MCF 10A (cell line): ENCODE results near the gene HDGFL3. TPM values are rescaled to one million over a fixed set of nuclear protein-coding genes. Genes with fewer than 3 reads are reported as not detected.
"Not testable (repeated sequence)": the region's sequence is repeated elsewhere in the genome, so short reads cannot be mapped to it uniquely, and the experiment has no call there.

Experiments used
- BruUV-seq: library from RNA; stranded (reverse); fragments of 400-500 nt; replicated peaks from 2 replicates; lab custom pipeline; 2021; lab: Mats Ljungman, UMichigan
- CTCF ChIA-PET: fragments of 300-600 bp; sonication (Branson Sonifier 250); formaldehyde crosslinking; extraction: SDS; loops from one replicate; lab custom pipeline; 2021; ENCODE audit warnings: antibody characterized with exemption, inconsistent platforms; lab: Yijun Ruan, JAX
- POLR2A ChIA-PET: fragments of 300-600, 350-650 bp; sonication (Branson Sonifier 250); formaldehyde crosslinking; extraction: SDS; loops from one replicate; lab custom pipeline; 2020; ENCODE audit warnings: antibody characterized with exemption, inconsistent platforms; lab: Yijun Ruan, JAX
- DNase-seq: peaks from one replicate; pipeline ENCODE4 v3.0.0-alpha.2; 2018; ENCODE audit not compliant: unreplicated experiment
- H3K27ac Mint-ChIP-seq: one replicate; pipeline ENCODE4 v1.8.0; 2022; ENCODE audit warnings: mild to moderate bottlenecking, low read depth, mixed read lengths; ENCODE audit not compliant: unreplicated experiment
- H3K27me3 Mint-ChIP-seq: one replicate; pipeline ENCODE4 v1.8.0; 2022; ENCODE audit warnings: mixed read lengths; ENCODE audit not compliant: insufficient read depth, unreplicated experiment
- H3K36me3 Mint-ChIP-seq: one replicate; pipeline ENCODE4 v1.8.0; 2022; ENCODE audit warnings: mild to moderate bottlenecking, moderate library complexity, mixed read lengths; ENCODE audit not compliant: insufficient read depth, unreplicated experiment
- H3K4me1 Mint-ChIP-seq: one replicate; pipeline ENCODE4 v1.8.0; 2022; ENCODE audit warnings: mixed read lengths; ENCODE audit not compliant: insufficient read depth, unreplicated experiment
- H3K4me3 Mint-ChIP-seq: one replicate; pipeline ENCODE4 v1.8.0; 2022; ENCODE audit warnings: mild to moderate bottlenecking, moderate library complexity, mixed read lengths; ENCODE audit not compliant: unreplicated experiment
- H3K9me3 Mint-ChIP-seq: one replicate; pipeline ENCODE4 v1.8.0; 2022; ENCODE audit warnings: mixed read lengths; ENCODE audit not compliant: unreplicated experiment
- intact Hi-C: fragments of 100-400 bp; cut with micrococcal nuclease; formaldehyde crosslinking; loops from 2 replicates; pipeline ENCODE4 v1.14.1; 2022
- total RNA-seq: library from RNA; stranded (reverse); gene quantifications from 2 replicates; pipeline ENCODE4 v1.2.3, GENCODE V29; 2022
- TF ChIP-seq, protein P1 (sequence below): fragments of 200-600 bp; IDR thresholded peaks from one replicate; pipeline ENCODE4 v1.8.0; 2022; ENCODE audit warnings: antibody characterized with exemption, mild to moderate bottlenecking; ENCODE audit not compliant: unreplicated experiment

Gene HDGFL3
- total RNA-seq, 1 experiment from 2014 or later: 80.4 TPM

DNA sequence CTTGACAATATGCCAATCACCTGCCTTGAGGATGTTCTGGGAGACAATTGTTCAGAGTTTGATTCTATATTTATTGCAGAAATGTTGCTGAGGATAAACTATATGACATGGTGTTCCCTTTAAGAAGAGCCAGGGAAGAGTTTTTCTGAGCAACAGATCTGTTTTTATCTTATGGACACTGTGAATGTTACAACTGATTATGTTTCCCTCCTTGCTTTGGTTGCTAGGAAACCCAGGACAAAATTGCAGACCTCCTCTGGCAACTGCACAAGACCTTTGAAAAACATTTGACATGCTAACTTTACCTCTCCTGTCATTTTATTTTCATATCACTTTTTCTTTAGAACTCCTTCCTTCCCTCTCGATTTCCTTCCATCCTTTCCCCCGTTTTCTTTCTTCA, 108.3 kb downstream of the HDGFL3 start:
- no TSS peak for BruUV-seq
- DNase-seq: no peak
- POLR2A ChIA-PET: no interaction called here
- H3K36me3 Mint-ChIP-seq: peaks cover 4% of the 10 kb centered on the region
- no peak overlapping the region for H3K4me3 Mint-ChIP-seq
- peaks cover 39% of the 10 kb centered on the region for H3K27me3 Mint-ChIP-seq
- H3K27ac Mint-ChIP-seq: no peak overlapping the region
- intact Hi-C loops: no loop called here
- H3K9me3 Mint-ChIP-seq: no peaks in the 10 kb centered on the region
- TF ChIP-seq, protein P1, sequence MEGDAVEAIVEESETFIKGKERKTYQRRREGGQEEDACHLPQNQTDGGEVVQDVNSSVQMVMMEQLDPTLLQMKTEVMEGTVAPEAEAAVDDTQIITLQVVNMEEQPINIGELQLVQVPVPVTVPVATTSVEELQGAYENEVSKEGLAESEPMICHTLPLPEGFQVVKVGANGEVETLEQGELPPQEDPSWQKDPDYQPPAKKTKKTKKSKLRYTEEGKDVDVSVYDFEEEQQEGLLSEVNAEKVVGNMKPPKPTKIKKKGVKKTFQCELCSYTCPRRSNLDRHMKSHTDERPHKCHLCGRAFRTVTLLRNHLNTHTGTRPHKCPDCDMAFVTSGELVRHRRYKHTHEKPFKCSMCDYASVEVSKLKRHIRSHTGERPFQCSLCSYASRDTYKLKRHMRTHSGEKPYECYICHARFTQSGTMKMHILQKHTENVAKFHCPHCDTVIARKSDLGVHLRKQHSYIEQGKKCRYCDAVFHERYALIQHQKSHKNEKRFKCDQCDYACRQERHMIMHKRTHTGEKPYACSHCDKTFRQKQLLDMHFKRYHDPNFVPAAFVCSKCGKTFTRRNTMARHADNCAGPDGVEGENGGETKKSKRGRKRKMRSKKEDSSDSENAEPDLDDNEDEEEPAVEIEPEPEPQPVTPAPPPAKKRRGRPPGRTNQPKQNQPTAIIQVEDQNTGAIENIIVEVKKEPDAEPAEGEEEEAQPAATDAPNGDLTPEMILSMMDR: no peak
- CTCF ChIA-PET: no interaction called here
- peaks cover 6% of the 10 kb centered on the region for H3K4me1 Mint-ChIP-seq

DNA sequence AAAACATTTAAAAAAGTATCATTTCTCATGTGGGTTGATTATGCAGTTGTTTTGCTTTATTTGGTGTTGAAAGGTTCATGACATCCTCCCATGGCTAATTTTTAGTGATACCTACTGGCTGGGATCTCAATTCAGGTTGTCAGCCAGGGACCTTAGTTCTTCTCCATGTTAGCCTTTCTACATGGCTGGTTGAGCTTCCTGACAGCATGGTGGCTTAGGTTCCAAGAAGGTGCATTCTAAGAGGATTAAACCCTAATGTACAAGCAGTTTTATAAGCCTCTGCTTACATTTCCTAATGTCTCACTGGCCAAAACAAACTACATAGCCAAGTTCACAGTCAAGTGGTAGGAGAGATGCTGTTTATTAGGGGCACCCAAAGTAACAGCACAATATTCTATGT, 109.5 kb downstream of the HDGFL3 start:
- H3K36me3 Mint-ChIP-seq: peaks cover 4% of the 10 kb centered on the region
- DNase-seq: no peak
- ChIA-PET POLR2A (no interaction called here), CTCF (no interaction called here)
- TF ChIP-seq, protein P1: no peak
- H3K4me3 Mint-ChIP-seq: no peak overlapping the region
- H3K27ac Mint-ChIP-seq: no peak overlapping the region
- H3K27me3 Mint-ChIP-seq: peaks cover 39% of the 10 kb centered on the region
- H3K9me3 Mint-ChIP-seq: no peaks in the 10 kb centered on the region
- intact Hi-C loops: no loop called here
- no peaks in the 10 kb centered on the region for H3K4me1 Mint-ChIP-seq
- BruUV-seq: no TSS peak

DNA sequence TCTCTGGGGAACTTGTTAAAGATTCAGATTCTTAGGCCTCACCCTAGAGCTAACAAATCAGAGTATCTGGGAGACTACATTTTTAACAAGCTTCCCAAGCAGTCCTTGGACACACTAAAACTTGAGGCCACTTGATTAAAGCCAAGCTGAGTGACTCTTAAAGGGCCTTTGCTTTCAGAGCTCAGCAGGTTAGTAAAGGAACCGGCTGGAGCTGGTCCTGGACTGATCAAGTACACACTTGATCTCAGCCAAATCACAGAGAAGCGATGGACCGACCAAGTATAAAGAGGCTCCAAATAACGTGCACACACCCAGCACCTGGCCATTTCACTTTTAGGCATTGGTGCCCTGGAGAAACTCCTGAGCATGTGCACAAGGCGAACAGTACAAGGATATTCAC, 113.0 kb downstream of the HDGFL3 start:
- Mint-ChIP-seq H3K9me3 (no peaks in the 10 kb centered on the region), H3K4me1 (no peaks in the 10 kb centered on the region), H3K27ac (no peak overlapping the region), H3K4me3 (no peak overlapping the region), H3K36me3 (peaks cover 4% of the 10 kb centered on the region), H3K27me3 (peaks cover 7% of the 10 kb centered on the region)
- POLR2A ChIA-PET: interaction anchor here (1.1 kb wide), 1 partner anchor 15 kb away, joined by 4 read pairs; no protein-coding TSS in a partner anchor
- no TSS peak for BruUV-seq
- intact Hi-C loops: no loop called here
- DNase-seq: no peak
- CTCF ChIA-PET: no interaction called here
- TF ChIP-seq, protein P1: no peak

- Mint-ChIP-seq H3K27me3 (peaks cover 14% of the 10 kb centered on the region), H3K4me1 (no peaks in the 10 kb centered on the region), H3K27ac (no peak overlapping the region), H3K4me3 (no peak overlapping the region), H3K36me3 (peaks cover 4% of the 10 kb centered on the region), H3K9me3 (no peaks in the 10 kb centered on the region)
- ChIA-PET CTCF (interaction anchor here (0.6 to 1.0 kb wide), 3 partner anchors 13 to 233 kb away, joined by 3 read pairs; no protein-coding TSS in a partner anchor), POLR2A (interaction anchor here (1.0 kb wide), 1 partner anchor 15 kb away, joined by 3 read pairs; no protein-coding TSS in a partner anchor)
- TF ChIP-seq, protein P1: no peak
- intact Hi-C loops: no loop called here
- BruUV-seq: no TSS peak
- no peak for DNase-seq
Measured at GRCh38 chr15:83092309-83092976, 115.2 kb downstream of the HDGFL3 start.

- H3K9me3 Mint-ChIP-seq, H3K4me1 Mint-ChIP-seq, DNase-seq, POLR2A ChIA-PET, H3K27ac Mint-ChIP-seq, BruUV-seq, H3K36me3 Mint-ChIP-seq, intact Hi-C loops, CTCF ChIA-PET, H3K4me3 Mint-ChIP-seq: not testable (repeated sequence)
- H3K27me3 Mint-ChIP-seq: peaks cover 14% of the 10 kb centered on the region
Measured at GRCh38 chr15:83091965-83092308, 115.7 kb downstream of the HDGFL3 start.
